Trophoblast cell (in vitro differentiated cells and primary cell): ENCODE results near the gene OR7E24. TPM values are rescaled to one million over a fixed set of nuclear protein-coding genes. Genes with fewer than 3 reads are reported as not detected.

Source experiments
- DNase-seq, 2 donors: peaks; one replicate each; pipeline ENCODE4 v3.0.0-alpha.2; 2016
- H2AFZ ChIP-seq: 2 replicates; pipeline ENCODE4 v1.6.1; 2013; ENCODE audit warnings: low read length, moderate library complexity, mild to moderate bottlenecking; ENCODE audit not compliant: insufficient read depth, poor library complexity
- H2AK5ac ChIP-seq: 2 replicates; pipeline ENCODE4 v1.6.1; 2013; ENCODE audit warnings: mild to moderate bottlenecking, low read length
- H2BK120ac ChIP-seq: 2 replicates; pipeline ENCODE4 v1.6.1; 2013; ENCODE audit warnings: low read length, mild to moderate bottlenecking, moderate library complexity; ENCODE audit not compliant: insufficient read depth, poor library complexity
- H2BK12ac ChIP-seq: 2 replicates; pipeline ENCODE4 v1.6.1; 2013; ENCODE audit warnings: mild to moderate bottlenecking, low read length, moderate library complexity
- H2BK5ac ChIP-seq: 2 replicates; pipeline ENCODE4 v1.6.1; 2013; ENCODE audit warnings: low read length, low read depth, moderate library complexity, mild to moderate bottlenecking; ENCODE audit not compliant: poor library complexity
- H3K14ac ChIP-seq: 2 replicates; pipeline ENCODE4 v1.6.1; 2013; ENCODE audit warnings: mild to moderate bottlenecking, low read length
- H3K18ac ChIP-seq: 2 replicates; pipeline ENCODE4 v1.6.1; 2013; ENCODE audit warnings: mild to moderate bottlenecking, low read length
- H3K23ac ChIP-seq: 2 replicates; pipeline ENCODE4 v1.6.1; 2013; ENCODE audit warnings: low read length
- H3K27ac ChIP-seq: 2 replicates; pipeline ENCODE4 v1.5.1; 2013; ENCODE audit warnings: low read depth, mild to moderate bottlenecking, inconsistent platforms, low read length, moderate library complexity
- H3K27me3 ChIP-seq: 2 replicates; pipeline ENCODE4 v1.6.1; 2013; ENCODE audit warnings: inconsistent platforms, mild to moderate bottlenecking, low read length, moderate library complexity; ENCODE audit not compliant: insufficient read depth
- H3K36me3 ChIP-seq, 2 experiments: 1 replicate in 1 of 2; 2 replicates in 1 of 2; pipeline ENCODE4 v1.6.1; 2013; ENCODE audit warnings: low read length in 2 of 2, mild to moderate bottlenecking in 2 of 2, moderate library complexity in 1 of 2; ENCODE audit not compliant: insufficient read depth in 2 of 2, control insufficient read depth in 1 of 2
- H3K4ac ChIP-seq: 2 replicates; pipeline ENCODE4 v1.6.1; 2013; ENCODE audit warnings: low read depth, mild to moderate bottlenecking, low read length, moderate library complexity
- H3K4me1 ChIP-seq, 2 experiments: 1 replicate in 1 of 2; 2 replicates in 1 of 2; pipeline ENCODE4 v1.6.1; 2013; ENCODE audit warnings: low read length in 2 of 2, mild to moderate bottlenecking in 2 of 2, moderate library complexity in 1 of 2; ENCODE audit not compliant: insufficient read depth in 2 of 2, control insufficient read depth in 1 of 2
- H3K4me2 ChIP-seq: 2 replicates; pipeline ENCODE4 v1.6.1; 2013; ENCODE audit warnings: inconsistent platforms, mild to moderate bottlenecking, low read length, moderate library complexity
- H3K4me3 ChIP-seq: 2 replicates; pipeline ENCODE4 v1.5.1; 2013; ENCODE audit warnings: mild to moderate bottlenecking, low read depth, low read length, inconsistent platforms
- H3K79me1 ChIP-seq: one replicate; pipeline ENCODE4 v1.6.1; 2013; ENCODE audit warnings: low read length
- H3K79me2 ChIP-seq: 2 replicates; pipeline ENCODE4 v1.6.1; 2013; ENCODE audit warnings: low read length, mild to moderate bottlenecking; ENCODE audit not compliant: control insufficient read depth, insufficient read depth, poor library complexity
- H3K9ac ChIP-seq: 2 replicates; pipeline ENCODE4 v1.6.1; 2013; ENCODE audit warnings: mild to moderate bottlenecking, low read length
- H3K9me3 ChIP-seq: 2 replicates; pipeline ENCODE4 v1.6.1; 2013; ENCODE audit warnings: low read depth, mild to moderate bottlenecking, control low read depth, inconsistent platforms, low read length; ENCODE audit not compliant: insufficient read depth
- H4K12ac ChIP-seq: 2 replicates; pipeline ENCODE4 v1.6.1; 2013; ENCODE audit warnings: low read depth, mild to moderate bottlenecking, low read length, moderate library complexity
- H4K8ac ChIP-seq: 2 replicates; pipeline ENCODE4 v1.6.1; 2013; ENCODE audit warnings: low read depth, mild to moderate bottlenecking, low read length, moderate library complexity
- H4K91ac ChIP-seq: one replicate; pipeline ENCODE4 v1.6.1; 2013; ENCODE audit warnings: low read depth, mild to moderate bottlenecking, low read length, moderate library complexity
- WGBS: extraction: QIAGEN DNeasy Blood & Tissue Kit; methylation state at CpG from one replicate; pipeline ENCODE4 v1.1.7; 2013; ENCODE audit warnings: missing lambda C conversion rate; ENCODE audit not compliant: insufficient read length, insufficient coverage; ENCODE audit errors: extremely low coverage; 5-methylcytosine and 5-hydroxymethylcytosine counted together
- polyA plus RNA-seq: library from polyadenylated mRNA; stranded (reverse); fragments of 200-250 nt; gene quantifications from 2 replicates; pipeline ENCODE4 v1.2.3, GENCODE V29; 2013

OR7E24 gene
- not detected in 2 replicates for polyA plus RNA-seq

DNA sequence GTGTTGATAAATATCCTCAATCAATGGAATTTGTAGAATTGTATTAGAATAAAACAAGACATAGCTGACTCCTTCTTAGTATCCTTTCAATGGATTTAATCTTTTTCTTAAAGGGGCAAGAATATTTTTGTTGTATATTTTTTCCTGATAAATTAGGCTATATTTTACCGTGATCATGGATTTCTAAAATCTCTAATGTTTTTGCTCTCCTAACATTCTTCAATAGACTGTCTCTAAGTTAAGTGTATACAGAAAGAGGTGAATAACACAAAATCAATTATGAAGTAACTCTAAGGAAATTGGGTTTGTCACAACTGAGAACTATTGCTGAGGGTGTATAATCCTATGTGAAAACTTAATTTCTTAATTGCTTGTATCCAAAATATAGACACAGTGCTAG lies at the start of gene OR7E24:
TSS of gene OR7E24 (plus strand) at position 301 of the 400 bp plus-strand sequence. CDS start 114 bp downstream, outside the sequence.
- DNase-seq, result no peak

DNA sequence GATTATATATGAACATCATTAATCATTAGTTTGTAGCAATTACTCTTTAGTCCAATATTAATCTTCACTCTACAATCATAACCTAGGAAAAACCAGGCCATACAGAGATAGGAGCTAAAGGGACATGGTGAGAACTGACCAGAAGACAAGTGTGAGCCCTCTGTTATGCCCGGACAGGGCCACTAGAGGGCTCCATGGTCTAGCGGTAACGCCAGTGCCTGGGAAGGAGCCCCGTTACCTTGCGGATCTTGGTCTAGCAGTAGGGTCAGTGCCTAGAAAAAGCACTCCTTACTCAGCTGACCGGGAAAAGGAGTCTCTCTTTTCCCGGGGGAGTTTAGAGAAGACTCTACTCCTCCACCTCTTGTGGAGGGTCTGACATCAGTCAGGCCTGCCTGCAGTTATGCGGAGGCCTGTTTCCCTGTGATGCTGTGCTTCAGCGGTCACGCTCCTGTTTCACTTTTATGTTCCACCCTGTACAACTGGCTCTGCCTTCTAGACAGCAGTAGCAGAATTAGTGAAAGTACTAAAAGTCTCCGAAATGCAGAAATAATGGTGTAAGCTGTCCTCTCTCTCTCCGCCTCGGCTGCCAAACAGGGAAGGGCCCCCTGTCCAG lies 45.1 kb upstream of the OR7E24 start:
- Histone ChIP-seq H3K18ac (no peak overlapping the region), H3K27ac (no peak overlapping the region), H2BK5ac (no peak overlapping the region), H3K23ac (no peak overlapping the region), H3K14ac (no peak overlapping the region), H3K79me1 (no peaks in the 10 kb centered on the region), H3K4me2 (no peak overlapping the region), H3K9me3 (peaks cover 4% of the 10 kb centered on the region), H3K9ac (no peak overlapping the region), H3K36me3 (no peaks in the 10 kb centered on the region), H3K4me3 (no peak overlapping the region), H3K4me1 (no peaks in the 10 kb centered on the region), H3K4ac (no peak overlapping the region), H2AK5ac (no peak overlapping the region), H4K12ac (no peak overlapping the region), H2AFZ (no peak overlapping the region), H3K79me2 (no peaks in the 10 kb centered on the region), H4K8ac (no peak overlapping the region), H4K91ac (no peak overlapping the region), H2BK120ac (no peak overlapping the region), H3K27me3 (no peaks in the 10 kb centered on the region), H2BK12ac (no peak overlapping the region)
- WGBS, result no CpG with 5 or more reads among the region's 13 CpGs
- DNase-seq, result peak; percentile 60 to 79

More for the DNA sequence above, at the start of gene OR7E24:
- H3K23ac ChIP-seq, result no peak within 1 kb of the TSS
- H2AFZ ChIP-seq, result no peak within 1 kb of the TSS
- no peaks in the 10 kb centered on the region for H3K79me1 ChIP-seq
- no peak within 1 kb of the TSS for H3K27ac ChIP-seq
- H2AK5ac ChIP-seq, result no peak within 1 kb of the TSS
- H2BK12ac ChIP-seq, result no peak within 1 kb of the TSS
- H3K4me1 ChIP-seq, result no peaks in the 10 kb centered on the region
- WGBS, result no CpG with 5 or more reads among the region's 1 CpG
- no peak within 1 kb of the TSS for H4K8ac ChIP-seq
- no peak within 1 kb of the TSS for H3K4me3 ChIP-seq
- no peaks in the 10 kb centered on the region for H3K79me2 ChIP-seq
- H3K14ac ChIP-seq, result no peak within 1 kb of the TSS
- H3K9ac ChIP-seq, result no peak within 1 kb of the TSS
- no peak within 1 kb of the TSS for H2BK5ac ChIP-seq
- no peak within 1 kb of the TSS for H4K91ac ChIP-seq
- H3K4me2 ChIP-seq, result no peak within 1 kb of the TSS
- no peak within 1 kb of the TSS for H2BK120ac ChIP-seq
- no peak within 1 kb of the TSS for H3K18ac ChIP-seq
- no peak within 1 kb of the TSS for H3K4ac ChIP-seq
- H3K27me3 ChIP-seq, result no peaks in the 10 kb centered on the region
- H4K12ac ChIP-seq, result no peak within 1 kb of the TSS
- H3K9me3 ChIP-seq, result peaks cover 16% of the 10 kb centered on the region
- no peaks in the 10 kb centered on the region for H3K36me3 ChIP-seq

DNA sequence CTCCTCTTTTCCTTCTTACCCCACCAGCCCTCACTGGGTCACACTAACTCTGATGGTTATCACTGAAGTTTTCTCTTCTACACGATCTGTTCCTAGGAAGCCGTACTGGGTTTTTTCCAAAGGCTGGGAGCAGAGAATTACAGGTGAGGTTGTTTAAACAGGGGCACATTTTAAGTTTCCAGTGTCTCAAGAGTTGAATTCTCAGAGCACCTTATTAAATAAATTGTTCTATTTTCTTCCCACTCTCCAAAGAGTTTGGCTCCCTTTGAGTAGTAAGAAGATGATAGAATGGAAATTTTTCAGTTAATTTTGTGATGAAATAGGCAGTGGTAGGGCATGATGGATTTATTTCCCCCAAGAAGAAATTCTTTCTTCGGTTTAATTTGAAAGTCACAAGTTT lies 31.2 kb upstream of the OR7E24 start, which contains the start of gene OR7D4:
TSS of gene OR7D4 (minus strand) at position 101 of the 400 bp plus-strand sequence. CDS start 4,752 bp downstream, outside the sequence.
- Histone ChIP-seq H3K9ac (no peak within 1 kb of the TSS), H2AFZ (no peak within 1 kb of the TSS), H3K4me3 (no peak within 1 kb of the TSS), H3K14ac (no peak within 1 kb of the TSS), H2AK5ac (no peak within 1 kb of the TSS), H3K27ac (no peak within 1 kb of the TSS), H4K12ac (no peak within 1 kb of the TSS), H4K8ac (no peak within 1 kb of the TSS), H3K9me3 (peaks cover 5% of the 10 kb centered on the region), H3K36me3 (no peaks in the 10 kb centered on the region), H2BK120ac (no peak within 1 kb of the TSS), H3K23ac (no peak within 1 kb of the TSS), H4K91ac (no peak within 1 kb of the TSS), H2BK12ac (no peak within 1 kb of the TSS), H3K4me2 (no peak within 1 kb of the TSS), H3K27me3 (no peaks in the 10 kb centered on the region), H3K79me1 (no peaks in the 10 kb centered on the region), H3K4me1 (no peaks in the 10 kb centered on the region), H2BK5ac (no peak within 1 kb of the TSS), H3K4ac (no peak within 1 kb of the TSS), H3K79me2 (no peaks in the 10 kb centered on the region), H3K18ac (no peak within 1 kb of the TSS)
- no peak for DNase-seq
- no CpG with 5 or more reads among the region's 3 CpGs for WGBS

- Histone ChIP-seq H4K91ac (no peak overlapping the region), H3K4ac (no peak overlapping the region), H3K23ac (no peak overlapping the region), H3K14ac (no peak overlapping the region), H3K27me3 (no peaks in the 10 kb centered on the region), H3K4me1 (no peaks in the 10 kb centered on the region), H2BK12ac (no peak overlapping the region), H2AK5ac (no peak overlapping the region), H3K79me1 (no peaks in the 10 kb centered on the region), H3K4me2 (no peak overlapping the region), H3K9me3 (peaks cover 19% of the 10 kb centered on the region), H3K4me3 (no peak overlapping the region), H3K27ac (no peak overlapping the region), H2BK120ac (no peak overlapping the region), H4K8ac (no peak overlapping the region), H3K36me3 (no peaks in the 10 kb centered on the region), H2AFZ (no peak overlapping the region), H3K18ac (no peak overlapping the region), H4K12ac (no peak overlapping the region), H3K9ac (no peak overlapping the region), H2BK5ac (no peak overlapping the region), H3K79me2 (no peaks in the 10 kb centered on the region)
- DNase-seq, result no peak
- WGBS, result no CpG with 5 or more reads among the region's 5 CpGs
These were observed 506 bp downstream of the OR7E24 start for GRCh38 chr19:9251236-9251635.
